UCSD-AML1 (cell line): ENCODE data around the gene UTP25.

Source experiments
- DNase-seq: peaks from one replicate; lab custom pipeline; 2025; ENCODE audit not compliant: unreplicated experiment; lab: John Stamatoyannopoulos, UW

UTP25 gene

GRCh38 chr1:209805341-209805781 lies 22.4 kb upstream of the UTP25 start:
- DNase-seq, result no peak

GRCh38 chr1:209805875-209806760 lies 21.7 kb upstream of the UTP25 start, which contains the start of gene IRF6:
Gene IRF6, minus strand, starts transcription at chr1:209806142. Its CDS starts 4,729 bp downstream, at chr1:209801413.
- DNase-seq, result no peak

DNA sequence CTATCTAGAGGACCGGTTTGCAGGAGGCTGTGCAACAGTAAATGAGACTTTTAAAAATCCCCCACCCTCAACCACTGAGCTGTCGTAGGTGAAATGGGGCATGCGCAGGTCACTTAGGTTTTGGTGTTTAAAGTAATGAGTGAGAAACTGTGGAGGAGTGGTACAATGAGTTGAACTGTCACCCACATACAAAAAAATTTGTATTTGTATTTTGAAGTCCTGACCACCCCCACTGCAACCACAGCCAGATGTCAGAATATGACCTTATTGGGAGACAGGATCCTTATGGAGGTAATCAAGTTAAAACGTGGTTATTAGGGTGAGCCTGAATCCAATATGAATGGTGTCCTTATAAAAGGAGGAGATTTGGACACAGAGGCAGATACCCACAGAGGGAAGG lies 20.3 kb upstream of the UTP25 start:
- DNase-seq, result no peak

- no peak for DNase-seq
These were observed 19.7 kb upstream of the UTP25 start for GRCh38 chr1:209808059-209808581.

DNA sequence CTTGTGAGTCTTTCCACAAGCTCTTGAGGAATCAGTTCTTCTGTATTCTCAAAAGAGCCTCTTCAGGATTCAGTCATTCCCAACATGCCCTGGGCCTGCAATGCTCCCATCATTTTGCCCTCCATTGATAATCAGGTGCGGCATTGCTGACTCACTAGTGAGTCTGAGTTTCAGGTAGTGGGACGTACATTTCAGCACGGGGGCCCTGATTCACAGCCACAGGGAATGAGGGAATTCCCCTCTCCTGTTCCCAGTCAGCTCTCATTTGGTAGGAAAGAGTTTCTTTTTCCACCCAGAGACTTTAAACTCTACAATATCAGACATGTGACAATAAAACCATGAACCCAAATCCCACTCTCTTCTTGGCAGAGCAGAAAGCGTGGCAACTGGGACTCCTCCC lies 18.2 kb upstream of the UTP25 start:
- no peak for DNase-seq

DNA sequence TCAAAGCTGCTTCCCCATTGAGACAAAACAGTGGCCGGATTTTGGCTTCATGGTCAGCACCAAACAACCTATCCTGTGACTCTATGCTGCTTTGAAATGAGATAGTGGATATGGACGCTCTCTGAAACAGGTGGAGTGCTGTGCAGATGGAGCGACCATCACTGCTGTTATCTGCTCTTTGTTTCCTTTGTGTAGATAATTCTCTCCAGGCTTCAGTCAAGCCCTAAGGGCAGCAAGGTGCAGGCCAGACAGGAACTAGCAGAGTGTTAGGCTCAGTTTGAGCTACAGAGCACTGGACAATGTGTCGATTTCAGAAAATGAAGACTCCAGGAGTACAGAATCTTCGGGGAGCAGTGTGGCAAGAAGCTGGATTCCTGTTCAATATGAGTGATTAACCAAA lies 17.0 kb upstream of the UTP25 start:
- DNase-seq, result no peak

DNA sequence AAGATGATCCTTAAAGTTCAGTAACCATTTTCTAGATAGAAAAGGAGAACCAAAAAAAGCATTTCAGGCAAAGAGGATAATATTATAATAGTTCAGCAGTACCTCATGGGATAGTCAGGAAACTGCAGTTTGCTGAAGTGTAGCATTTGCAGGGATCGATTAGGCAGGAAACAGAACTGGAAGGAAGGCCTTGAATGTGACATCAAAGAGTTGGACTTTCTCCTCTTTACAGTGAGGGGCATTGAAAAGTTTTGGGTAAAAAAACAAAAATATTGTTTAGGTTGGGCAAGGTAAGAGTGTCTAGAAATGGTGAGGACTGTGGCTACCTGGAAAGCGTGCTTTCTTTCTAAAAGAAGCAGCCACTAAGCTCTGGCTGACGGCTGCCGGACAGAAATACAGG lies 13.9 kb upstream of the UTP25 start:
- no peak for DNase-seq

GRCh38 chr1:209815490-209815889 lies 12.3 kb upstream of the UTP25 start:
- no peak for DNase-seq

- no peak for DNase-seq
These were observed 11.8 kb upstream of the UTP25 start for GRCh38 chr1:209815931-209816341.

DNA sequence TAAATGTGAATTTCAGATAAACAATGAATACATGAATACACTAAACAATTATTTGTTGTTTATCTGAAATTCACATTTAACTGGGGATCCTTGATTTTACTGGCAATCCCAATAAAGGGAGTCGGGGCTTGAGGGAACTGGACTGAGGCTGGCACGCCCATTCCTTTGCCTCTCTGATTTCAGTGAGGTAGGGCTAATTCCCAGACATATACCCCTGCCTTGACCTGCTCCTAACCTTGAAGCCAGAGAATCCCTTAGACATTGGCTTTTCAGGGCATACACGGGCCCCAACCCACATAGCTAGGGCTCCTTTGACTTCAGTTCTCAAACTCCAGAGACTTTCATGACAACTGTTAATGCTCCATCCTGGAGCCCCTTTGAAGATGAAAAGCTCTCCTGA lies 10.8 kb upstream of the UTP25 start:
- DNase-seq, result no peak

DNA sequence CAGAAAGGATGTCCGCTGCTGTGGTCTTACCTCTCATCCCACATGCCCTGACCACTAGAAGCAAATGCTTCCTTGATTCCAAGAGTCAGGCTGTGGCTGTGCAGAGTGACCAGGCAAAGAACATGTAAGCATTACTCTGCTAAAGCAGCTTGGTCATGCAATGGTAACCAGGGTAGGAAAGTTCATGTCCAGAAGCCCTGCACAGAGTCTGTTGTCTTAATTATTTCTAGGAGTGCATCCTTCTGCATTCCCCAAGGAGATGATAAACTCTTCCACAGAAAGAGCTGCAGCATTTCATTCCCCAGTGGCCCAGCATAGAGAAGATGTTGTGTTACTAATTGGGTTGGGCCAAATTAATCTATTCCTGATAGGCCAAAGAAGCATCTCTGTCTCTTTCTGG lies 10.1 kb upstream of the UTP25 start:
- no peak for DNase-seq

GRCh38 chr1:209819058-209819457 lies 8.7 kb upstream of the UTP25 start:
- DNase-seq, result no peak

DNA sequence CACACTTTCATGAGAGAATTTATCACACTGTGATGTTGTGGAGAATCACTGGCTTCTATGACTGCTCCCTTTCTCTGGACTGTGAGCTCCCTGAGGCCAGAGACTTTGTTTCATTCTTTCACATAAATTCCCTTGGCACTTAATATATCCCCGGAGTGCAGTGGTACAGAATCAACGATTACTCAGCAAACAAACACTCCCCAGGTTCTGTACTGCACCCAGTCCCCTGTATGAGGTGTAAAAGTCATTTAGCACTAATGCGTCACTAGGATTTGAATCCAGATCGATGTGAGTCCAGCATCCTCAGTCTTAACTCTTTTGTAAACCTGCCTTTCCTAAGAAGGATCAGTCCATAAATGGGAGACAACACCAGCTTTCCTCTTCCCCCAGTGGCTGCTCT lies 6.8 kb upstream of the UTP25 start:
- DNase-seq, result no peak

DNA sequence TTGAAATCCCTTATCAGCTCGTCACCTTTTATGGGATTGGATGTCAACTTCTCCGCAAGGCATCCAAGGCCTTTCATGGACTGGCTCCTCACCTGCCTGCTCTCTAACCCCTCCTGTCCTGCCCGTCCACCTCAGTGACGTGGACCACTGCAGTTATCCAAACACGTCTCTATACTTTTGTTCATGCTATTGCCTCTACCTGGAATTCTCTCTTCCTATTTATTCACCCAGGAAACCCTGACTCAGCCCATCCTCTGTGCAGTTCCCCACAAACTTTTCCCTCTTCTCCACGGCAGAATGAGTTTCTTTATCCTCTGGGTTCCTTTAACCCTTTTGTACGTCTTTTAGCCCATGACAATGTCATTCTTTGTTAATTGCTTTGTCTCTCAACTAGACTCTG lies 5.1 kb upstream of the UTP25 start:
- DNase-seq, result no peak

GRCh38 chr1:209823143-209824041 lies 4.4 kb upstream of the UTP25 start:
- DNase-seq, result no peak

- DNase-seq, result no peak
These were observed 2.0 kb upstream of the UTP25 start for GRCh38 chr1:209825591-209826434.

GRCh38 chr1:209829716-209830115 lies 1.9 kb downstream of the UTP25 start:
- DNase-seq, result no peak

GRCh38 chr1:209830722-209831121 lies 3.0 kb downstream of the UTP25 start:
- no peak for DNase-seq

DNA sequence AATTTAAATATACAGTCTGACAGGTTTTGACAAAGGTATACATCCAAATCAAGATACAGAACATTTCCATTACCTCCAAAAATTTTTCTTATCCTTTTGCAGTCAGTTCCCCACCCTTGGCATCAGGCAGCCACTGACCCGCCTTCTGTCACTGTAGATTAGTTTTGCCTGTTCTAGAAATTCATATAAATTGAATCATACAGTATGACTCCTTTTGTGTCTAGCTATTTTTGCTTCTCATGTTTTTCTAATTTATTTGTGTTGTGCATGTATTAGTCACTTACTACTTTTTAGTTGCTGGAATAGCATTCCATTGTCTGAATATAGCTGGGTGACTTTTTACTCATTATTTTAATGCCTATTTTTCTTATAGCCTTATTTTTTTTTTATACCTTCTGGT lies 3.8 kb downstream of the UTP25 start:
- no peak for DNase-seq

DNA sequence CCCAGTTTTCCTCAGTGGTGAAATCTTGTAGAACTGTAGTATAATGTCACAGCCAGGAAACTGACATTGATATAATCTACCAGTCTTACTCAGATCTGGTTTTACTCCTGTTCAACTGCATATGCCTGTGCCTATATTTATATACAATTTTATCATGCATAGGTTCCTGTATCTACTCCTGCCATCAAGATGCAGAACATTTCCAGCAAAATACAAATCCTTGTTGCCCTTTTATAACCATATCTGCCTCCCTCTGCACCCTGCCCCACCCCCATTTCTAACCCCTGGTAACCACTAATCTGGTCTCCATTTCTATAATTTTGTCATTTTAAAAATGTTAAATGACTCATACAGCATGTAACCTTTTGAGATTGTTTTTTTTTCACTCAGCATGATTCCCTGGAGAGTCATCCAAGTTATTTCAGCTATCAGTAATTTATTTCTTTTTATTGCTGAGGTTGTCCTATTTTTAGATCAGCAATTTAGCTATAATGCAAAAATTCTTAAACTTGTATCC lies 8.1 kb downstream of the UTP25 start:
- DNase-seq, result no peak
